Cardiac septum (tissue), 1 donor: ENCODE data around the gene DHRS4L2. TPM values are rescaled to one million over a fixed set of nuclear protein-coding genes. Genes with fewer than 3 reads are reported as not detected.
"Not testable (repeated sequence)": the region's sequence is repeated elsewhere in the genome, so short reads cannot be mapped to it uniquely, and the experiment has no call there.

Experiments
- DNase-seq: peaks from one replicate; pipeline ENCODE4 v3.0.0-alpha.2; 2020; ENCODE audit warnings: low spot score
- intact Hi-C: fragments of 100-400 bp; cut with DNase I; formaldehyde crosslinking; loops from one replicate; pipeline ENCODE4 v1.14.0; 2022
- total RNA-seq: library from RNA; stranded (reverse); fragmentation: NEBNext Ultra II Directional; extraction: Animal tissue kit (Norgen Biotek cat#: 25700); gene quantifications from one replicate; pipeline ENCODE4 v1.2.1, GENCODE V29; 2021
- donor health status: DM: no; HTN: no; CAD: no.

Gene DHRS4L2
- total RNA-seq, 1 donor from 2014 or later: 26.2 TPM

DNA sequence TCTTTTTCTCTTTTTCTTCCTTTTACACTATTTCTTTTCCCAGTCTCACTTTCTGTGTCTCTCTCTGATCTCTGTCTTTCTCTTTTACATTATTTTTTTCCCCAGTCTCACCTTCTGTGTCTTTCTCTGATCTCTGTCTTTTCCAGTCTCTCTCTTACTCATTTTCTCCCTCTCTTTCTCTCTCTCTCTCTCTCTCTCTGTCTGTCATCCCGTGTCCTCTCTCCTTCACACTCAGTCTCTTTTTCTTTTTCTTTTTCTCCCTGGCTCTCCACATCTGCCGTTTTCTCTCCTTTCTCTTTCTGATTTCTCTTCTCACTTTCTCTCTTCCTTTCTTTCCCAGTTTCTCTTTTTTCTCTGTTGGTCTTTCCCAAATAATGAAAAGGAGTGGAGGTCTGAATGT, 22.3 kb downstream of the DHRS4L2 start:
- intact Hi-C loops: loop anchor here (5.0 kb wide), 1 partner anchor 81 kb away; the partner anchor contains the start of gene PCK2

DNA sequence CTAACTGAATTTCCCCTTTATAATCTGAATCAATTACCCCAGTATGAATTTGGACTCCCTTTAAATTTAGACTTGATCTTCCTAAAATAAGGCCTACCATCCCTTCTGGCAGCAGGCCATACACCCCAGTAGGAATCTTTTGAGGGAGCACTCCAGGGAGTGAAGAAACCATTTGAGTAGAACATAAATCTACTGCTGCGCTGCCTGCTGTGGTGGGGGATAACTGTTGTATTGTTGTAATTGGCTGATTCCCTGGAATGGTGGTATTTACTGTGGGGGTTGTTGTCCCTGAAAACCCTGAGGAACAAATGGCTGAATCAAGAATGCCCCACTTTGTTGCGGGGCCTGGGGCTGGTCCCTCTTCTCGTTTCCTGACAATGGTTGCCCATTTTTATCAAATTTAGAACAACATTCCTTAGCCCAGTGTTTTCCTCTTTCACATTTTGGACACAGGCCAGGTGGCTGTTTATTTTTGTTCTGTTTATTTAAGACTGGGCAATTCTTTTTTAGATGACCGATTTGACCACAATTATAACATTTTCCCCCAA, 24.1 kb downstream of the DHRS4L2 start:
- intact Hi-C loops: loop anchor here (5.0 kb wide), 1 partner anchor 80 kb away; the partner anchor contains the start of gene PCK2
- DNase-seq: not testable (repeated sequence)

More for the DNA sequence above, 22.3 kb downstream of the DHRS4L2 start:
- no peak for DNase-seq

- intact Hi-C loops: loop anchor here (1.0 to 5.0 kb wide), 3 partner anchors 22 to 78 kb away; partner anchors contain the start of gene PCK2
- no peak for DNase-seq
These were observed 25.2 kb downstream of the DHRS4L2 start for GRCh38 chr14:24013654-24014514.

- intact Hi-C loops: loop anchor here (2.0 kb wide), 1 partner anchor 41 kb away; no protein-coding TSS in a partner anchor
- DNase-seq: not testable (repeated sequence)
These were observed 27.0 kb downstream of the DHRS4L2 start for GRCh38 chr14:24015745-24016144.

DNA sequence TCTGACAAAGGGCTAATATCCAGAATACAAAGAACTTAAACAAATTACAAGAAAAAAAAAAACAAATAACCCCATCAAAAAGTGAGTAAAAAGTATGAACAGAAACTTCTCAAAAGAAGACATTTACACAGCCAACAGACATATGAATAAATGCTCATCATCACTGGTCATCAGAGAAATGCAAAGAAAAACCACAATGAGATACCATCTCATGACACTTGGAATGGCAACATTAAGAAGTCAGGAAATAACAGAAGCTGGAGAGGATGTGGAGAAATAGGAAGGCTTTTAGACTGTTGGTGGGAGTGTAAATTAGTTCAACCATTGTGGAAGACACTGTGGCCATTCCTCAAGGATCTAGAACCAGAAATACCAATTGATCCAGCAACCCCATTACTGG, 30.2 kb downstream of the DHRS4L2 start:
- intact Hi-C loops, DNase-seq: not testable (repeated sequence)

DNA sequence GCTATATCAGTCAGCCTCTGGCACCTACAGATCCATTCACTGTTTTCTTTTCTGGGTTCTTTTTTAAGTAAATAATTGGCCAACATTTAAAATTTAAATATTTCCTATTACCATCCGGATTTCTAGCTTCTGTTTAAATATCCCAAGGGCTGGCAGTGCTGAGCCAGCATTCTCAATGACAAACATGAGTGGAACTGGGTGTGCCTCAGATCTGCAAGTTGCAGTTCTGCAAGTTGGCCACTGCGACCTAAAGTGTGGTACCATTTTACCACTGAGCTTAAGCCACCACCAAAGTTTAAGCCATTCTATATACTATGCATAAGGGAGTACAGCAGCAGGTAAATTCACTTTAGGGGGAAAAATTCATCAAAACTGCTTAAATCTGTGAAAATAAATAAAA, 31.2 kb downstream of the DHRS4L2 start:
- DNase-seq, intact Hi-C loops: not testable (repeated sequence)

GRCh38 chr14:24020520-24020919, 31.8 kb downstream of the DHRS4L2 start:
- intact Hi-C loops, DNase-seq: not testable (repeated sequence)

GRCh38 chr14:24024939-24025418, 36.2 kb downstream of the DHRS4L2 start:
- DNase-seq, intact Hi-C loops: not testable (repeated sequence)

DNA sequence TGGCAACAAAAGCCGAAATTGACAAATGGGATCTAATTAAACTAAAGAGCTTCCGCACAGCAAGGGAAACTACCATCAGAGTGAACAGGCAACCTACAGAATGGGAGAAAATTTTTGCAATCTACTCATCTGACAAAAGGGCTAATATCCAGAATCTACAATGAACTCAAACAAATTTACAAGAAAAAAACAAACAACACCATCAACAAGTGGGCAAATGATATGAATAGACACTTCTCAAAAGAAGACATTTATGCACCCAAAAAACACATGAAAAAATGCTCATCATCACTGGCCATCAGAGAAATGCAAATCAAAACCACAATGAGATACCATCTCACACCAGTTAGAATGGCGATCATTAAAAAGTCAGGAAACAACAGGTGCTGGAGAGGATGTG, 41.0 kb downstream of the DHRS4L2 start:
- DNase-seq, intact Hi-C loops: not testable (repeated sequence)

GRCh38 chr14:24031331-24031730, 42.6 kb downstream of the DHRS4L2 start:
- intact Hi-C loops, DNase-seq: not testable (repeated sequence)

DNA sequence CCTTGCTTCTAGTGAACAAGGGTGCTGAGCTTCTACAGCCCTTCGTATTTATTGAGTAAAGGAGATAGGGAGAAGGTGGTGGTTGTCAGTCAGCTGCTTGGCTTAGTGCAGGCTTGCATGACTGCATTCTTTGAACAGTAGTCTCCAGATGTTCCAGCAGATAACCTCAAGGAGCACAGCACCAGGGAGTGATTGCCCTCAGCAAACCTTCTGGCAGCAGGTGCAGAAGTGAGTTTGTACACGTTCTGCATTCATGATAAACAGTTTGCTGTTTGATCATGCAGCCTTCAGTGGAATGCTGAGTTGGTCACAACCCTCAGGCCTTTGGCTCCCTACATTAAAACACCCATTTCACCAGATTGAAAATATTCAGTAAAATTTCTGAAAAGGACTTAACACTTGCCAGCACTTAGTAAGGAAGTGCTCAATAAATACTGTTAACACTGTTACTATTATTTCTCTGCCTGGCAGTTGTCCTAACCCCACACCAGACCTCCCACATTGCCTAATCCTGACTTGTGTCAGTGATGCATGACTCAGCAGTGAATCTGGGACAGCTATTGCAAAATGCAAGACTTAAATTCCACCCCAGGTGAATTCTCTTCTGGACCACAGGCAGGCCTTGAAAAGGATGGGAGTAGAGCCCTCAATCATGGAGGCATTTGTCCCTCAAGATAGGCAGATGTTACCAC, 44.1 kb downstream of the DHRS4L2 start:
- DNase-seq: no peak
- intact Hi-C loops: no loop called here

DNA sequence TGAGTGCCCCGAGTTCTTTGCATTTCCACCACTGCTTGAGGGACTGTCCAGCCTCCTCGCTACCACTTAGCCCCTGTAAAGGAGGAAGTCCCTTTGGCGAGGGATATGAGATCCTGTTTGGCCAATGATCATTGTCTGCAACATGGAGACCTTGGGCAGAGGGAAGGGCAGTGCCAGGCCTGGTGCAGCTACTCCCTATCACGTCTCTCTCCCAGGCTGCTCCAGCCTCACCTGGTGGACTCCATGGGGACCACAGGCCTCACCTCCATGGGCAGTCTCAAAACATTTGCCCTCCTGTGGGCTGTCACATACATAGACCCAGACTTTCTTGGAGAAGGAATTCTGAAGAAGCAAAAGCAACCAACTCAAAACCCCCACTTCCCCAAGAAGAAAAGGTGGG, 47.0 kb downstream of the DHRS4L2 start:
- not testable (repeated sequence) for DNase-seq
- intact Hi-C loops: loop anchor here (1.0 kb wide), 1 partner anchor 21 kb away; no protein-coding TSS in a partner anchor

GRCh38 chr14:24036169-24036962, 47.6 kb downstream of the DHRS4L2 start:
- intact Hi-C loops: loop anchor here (1.0 kb wide), 1 partner anchor 22 kb away; no protein-coding TSS in a partner anchor

GRCh38 chr14:24036963-24037657, 48.4 kb downstream of the DHRS4L2 start:
- intact Hi-C loops: loop anchor here (1.0 kb wide), 1 partner anchor 23 kb away; no protein-coding TSS in a partner anchor
- not testable (repeated sequence) for DNase-seq

More at GRCh38 chr14:24036169-24036962, 47.6 kb downstream of the DHRS4L2 start:
- DNase-seq: peak; percentile 88

DNA sequence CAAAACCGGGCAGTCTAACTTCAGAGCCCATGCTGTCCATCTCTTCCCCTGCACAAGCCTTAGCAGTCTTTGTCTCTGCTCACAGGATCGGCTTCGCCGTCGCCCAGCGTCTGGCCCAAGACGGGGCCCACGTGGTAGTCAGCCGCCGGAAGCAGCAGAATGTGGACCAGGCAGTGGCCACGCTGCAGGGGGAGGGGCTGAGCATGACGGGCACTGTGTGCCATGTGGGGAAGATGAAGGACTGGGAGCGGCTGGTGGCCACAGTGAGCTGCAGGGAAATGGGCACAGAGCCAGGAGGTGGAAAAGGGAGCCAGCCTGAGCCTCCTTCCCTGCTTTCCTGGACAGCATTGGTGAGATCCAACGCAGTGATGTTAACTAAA, 48.9 kb downstream of the DHRS4L2 start:
- intact Hi-C loops: no loop called here
- DNase-seq: no peak

DNA sequence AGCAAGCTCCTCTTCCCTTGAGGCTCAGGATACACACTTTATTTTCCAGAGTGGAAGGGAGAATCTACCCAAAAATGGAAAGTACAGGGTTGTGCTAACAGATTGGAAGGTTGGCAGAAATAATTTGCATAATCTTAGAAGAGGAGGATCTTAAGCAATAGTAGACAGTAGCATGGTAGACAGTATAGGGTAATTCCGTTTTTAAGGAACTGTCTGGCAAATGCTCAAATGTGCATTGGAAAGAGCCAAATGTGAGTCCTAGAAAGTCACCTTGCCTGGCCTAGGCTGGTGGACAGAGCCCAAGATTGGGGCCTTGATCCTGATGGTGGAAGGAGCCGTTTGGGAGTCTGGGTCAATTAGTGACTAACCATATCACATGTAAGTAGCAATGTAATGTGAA, 50.0 kb downstream of the DHRS4L2 start:
- no peak for DNase-seq
- intact Hi-C loops: no loop called here

GRCh38 chr14:24040692-24041091, 52.0 kb downstream of the DHRS4L2 start:
- DNase-seq: no peak
- intact Hi-C loops: no loop called here

DNA sequence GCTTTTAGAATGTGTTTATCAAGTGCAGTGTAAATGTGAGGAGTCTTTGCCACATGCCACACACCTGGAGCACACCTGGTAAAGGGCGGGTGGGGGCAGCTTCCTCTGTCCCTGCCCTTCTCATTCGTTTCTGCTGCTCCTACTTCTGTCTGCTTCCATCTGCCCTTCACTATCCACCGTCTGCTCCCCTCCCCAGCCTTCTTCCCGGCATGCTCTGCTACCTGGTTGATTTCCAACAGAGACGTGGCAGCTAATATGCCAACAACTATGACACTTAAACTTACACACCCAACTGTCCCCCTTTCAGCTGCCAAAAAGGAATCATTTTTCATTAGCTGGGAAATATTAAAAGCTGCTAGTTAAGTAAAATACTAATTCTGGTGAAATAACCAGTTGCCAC, 54.0 kb downstream of the DHRS4L2 start:
- intact Hi-C loops: no loop called here
- no peak for DNase-seq
